ENCODE results near the gene HECA.
"Not testable (repeated sequence)": the region's sequence is repeated elsewhere in the genome, so short reads cannot be mapped to it uniquely, and the experiment has no call there.

The HECA gene

DNA sequence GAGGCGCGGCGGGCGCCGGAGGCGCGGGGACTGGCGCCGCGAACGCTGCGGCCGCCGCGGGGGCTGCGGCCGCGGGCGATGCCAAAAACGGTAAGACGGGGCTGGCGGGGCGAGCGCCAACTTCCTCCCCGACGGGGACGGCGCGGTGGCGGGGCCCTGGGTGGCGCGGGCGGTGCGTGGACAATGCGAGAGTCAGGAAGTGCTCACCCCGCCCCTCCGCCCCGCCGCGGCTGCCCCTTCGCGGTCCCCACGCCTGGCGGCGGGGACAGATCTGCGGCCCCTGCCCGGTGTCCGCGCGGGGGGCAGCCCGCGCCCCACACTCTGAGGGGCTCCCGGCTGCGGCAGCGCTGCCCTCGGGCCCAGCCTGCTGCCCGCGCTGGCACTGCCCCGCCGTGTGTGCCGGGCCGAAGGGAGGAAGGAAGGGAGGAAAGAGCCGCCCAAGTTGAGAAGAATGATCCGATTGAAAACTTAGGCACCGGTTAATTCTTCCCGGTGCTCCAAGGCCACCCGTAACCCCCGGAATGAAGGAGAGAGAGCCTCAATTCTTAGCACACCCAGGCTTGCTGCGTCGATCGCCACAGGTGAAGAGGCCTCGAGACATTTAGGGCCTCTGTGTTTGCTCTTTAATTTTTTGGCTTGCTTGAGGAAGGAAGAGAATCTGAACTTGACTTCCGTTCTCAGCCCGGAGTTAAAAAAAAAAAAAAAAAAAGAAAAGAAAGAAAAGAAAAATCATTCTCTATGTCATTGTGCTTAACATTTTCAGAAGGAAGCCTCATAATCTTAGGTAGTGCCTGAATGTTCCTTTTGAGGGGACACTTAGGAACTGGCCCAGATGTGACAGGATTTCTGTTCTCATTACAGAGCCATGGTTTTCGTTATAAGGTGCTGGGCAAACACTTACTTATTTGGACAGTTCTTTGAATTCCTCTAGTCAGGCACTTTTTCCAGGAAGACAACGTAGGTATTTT, 982 bp downstream of the HECA start:
- peak; percentile 39 for DNase-seq (ENCODE audit: low spot score)

DNA sequence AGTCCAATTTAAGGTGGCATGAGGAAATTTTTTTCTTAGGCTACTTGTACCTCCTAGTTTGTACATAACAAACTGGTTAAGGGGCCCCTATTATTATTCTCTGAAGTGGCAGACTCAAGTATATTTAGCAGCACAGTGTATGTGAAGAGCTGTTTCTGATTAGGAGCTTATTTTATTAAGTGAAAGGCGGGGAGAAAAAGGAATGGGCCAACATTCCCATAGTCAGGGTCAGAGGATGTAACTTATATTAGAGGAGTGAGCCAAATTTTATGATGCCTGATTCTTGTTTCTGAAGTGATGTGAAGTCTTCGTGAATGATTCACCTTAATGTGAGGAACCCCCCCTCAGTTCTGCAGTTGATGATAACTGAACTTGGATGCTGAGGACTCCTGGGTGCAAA, 2.8 kb downstream of the HECA start:
- no peak for DNase-seq (ENCODE audit: low spot score)

DNA sequence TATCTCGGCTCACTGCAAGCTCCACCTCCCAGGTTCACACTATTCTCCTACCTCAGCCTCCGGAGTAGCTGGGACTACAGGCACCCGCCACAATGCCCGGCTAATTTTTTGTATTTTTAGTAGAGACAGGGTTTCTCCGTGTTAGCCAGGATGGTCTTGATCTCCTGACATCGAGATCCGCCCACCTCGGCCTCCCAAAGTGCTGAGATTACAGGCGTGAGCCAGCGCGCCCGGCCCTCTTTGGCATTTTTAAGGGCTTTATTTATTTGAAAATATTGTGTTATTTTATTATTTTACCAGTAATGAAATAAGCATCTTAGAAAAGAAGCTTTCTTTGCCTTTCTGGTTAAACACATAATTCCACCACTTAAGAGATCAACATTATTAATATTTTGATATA, 6.0 kb downstream of the HECA start:
- DNase-seq (ENCODE audit: low spot score): not testable (repeated sequence)

DNA sequence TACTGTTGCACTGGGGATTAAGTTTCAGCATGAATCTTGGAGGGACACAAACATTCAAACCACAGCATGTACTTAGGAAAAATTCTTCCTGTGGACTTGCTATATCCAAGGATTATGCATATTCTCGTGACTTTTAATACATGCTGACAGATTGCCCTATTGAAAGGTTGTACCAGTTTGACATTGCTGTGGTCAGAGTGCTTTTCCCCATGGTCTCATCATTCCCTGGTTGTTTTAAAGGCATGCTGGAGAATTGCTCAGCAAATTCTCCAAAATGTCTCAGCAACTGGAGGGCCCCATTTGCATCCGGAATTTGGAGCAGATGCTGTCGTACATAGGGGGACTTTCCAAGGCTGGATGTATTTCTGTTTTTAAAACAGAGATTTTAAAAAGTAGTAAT, 7.4 kb downstream of the HECA start:
- no peak for DNase-seq (ENCODE audit: low spot score)

DNA sequence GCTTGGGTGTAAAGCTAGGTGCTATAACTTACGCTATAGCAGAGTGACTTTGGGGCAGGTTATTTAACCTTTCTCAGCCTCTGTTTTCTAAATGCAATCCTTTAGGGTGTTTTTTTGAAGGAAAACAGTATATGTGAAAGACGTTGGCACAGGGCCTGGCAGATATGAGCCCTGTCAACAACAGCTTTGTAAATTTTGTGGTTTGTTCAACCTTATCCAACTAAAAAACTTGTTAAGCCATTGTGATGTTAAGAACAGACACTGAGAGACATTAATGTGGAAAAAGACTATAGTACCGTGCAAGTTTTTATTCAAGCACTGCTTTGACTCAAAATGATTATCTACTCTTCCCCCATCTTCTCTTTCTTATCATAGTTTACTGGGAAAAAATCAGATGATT, 8.2 kb downstream of the HECA start:
- DNase-seq (ENCODE audit: low spot score): no peak

DNA sequence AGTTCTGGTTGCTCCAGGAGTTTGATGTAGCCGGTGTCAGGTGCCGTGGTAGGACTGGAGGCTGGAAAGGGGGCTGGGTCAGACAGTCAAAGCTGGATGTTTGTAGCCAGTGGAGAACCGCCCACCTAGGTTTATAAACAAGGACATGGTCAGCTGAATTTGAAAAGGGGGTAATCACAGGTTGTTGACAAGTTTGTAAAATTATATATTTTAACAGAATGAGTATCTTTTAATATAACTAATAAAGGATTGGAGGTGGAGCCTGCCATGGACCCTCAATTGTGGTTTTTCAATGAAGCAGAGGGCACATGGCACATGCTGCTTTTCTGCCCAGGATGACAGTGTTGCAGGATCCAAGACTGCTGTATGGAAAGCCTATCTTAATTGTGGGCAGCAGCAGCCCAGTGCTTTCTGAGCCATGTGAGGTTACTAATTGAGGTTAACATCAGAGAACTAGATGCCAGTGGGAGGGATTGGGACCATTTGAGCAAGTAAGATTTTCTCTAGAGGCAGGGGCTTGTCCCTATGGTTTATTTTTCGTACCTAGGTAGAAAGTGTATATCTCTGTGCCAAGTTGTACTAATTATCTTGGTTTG, 9.7 kb downstream of the HECA start:
- DNase-seq (ENCODE audit: low spot score): no peak

DNA sequence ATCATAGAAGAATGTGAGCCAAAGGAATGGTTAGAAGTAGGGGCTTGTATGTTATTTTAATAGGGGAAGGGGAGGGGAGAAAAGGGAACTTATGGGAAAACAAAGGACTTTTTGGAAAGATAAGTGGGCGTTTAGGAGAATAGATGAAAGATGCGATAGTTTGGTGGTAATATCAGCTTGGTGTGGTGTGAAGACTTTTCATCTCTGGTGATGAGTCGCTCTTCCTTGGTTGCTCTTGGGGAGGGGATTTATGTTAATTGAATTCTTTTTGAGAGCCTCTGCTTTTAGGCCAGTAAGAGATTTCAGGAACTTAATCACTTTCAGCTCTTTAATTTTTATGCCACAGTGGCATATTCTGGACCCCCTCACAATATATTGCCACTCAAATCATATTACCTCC, 10.8 kb downstream of the HECA start:
- DNase-seq (ENCODE audit: low spot score): no peak

DNA sequence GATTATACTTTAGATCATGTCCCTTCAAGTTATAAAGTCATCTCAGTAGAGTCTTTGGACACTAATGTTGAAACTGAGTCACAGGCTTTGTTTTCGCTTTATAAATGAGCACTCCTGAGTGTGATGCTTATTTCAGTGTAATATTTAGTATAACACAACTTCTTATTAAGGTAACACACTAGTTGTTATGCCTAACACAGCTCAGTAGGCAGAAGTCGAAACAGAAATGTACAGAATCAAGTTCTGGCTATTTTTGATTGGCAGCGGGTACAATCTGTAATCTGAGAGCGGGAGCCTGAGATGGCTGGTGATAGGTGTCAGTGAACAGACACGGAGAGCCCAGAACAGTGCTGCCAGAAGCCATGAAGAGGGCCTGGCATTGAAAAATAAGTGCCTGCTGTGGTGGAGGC, 11.4 kb downstream of the HECA start:
- no peak for DNase-seq (ENCODE audit: low spot score)

DNA sequence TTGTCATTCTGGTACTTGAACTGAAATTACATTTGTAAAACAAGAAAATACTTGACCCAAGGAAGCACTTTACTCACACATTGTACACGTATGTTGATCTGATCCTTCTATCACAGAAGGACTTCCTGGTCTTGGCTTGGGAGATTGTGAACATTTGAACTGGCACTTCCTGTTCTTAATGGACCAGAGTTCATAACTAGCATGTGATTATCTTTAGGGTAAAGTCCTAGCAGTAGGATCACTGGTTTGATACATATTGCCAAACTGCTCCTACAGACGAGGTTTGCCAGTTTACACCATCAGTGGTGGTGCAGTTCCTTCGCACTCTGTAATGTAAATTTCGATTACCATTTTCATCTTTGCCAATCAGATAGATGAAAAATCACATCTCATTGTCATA, 12.7 kb downstream of the HECA start:
- DNase-seq (ENCODE audit: low spot score): no peak

DNA sequence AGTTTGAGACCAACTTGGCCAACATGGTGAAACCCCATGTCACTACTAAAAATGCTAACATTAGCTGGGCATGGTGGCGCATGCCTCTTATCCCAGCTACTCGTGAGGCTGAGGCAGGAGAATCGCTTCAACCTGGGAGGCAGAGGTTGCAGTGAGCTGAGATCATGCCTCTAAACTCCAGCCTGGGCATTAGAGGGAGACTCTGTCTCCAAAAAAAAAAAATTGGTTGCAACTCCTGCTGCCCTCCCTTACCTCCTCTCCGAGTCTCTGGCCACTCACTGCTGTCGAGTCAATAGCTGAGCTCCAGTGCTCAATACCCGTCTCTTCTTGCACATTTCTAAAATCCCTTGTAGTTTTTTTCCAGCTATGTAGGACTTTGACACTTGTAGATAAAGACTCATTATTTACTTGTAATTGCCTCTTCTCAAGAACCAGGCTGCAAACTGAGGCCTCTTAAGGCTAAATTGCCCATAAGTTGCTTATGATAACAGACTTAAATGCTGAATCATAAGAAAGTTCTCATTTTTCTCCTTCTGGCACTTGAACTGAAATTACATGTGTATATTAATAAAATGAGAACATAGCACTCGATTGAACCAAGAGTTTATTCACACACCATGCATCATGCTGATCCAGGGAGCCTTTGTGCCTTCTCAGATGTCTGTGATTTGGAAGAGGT, 13.8 kb downstream of the HECA start:
- no peak for DNase-seq (ENCODE audit: low spot score)

DNA sequence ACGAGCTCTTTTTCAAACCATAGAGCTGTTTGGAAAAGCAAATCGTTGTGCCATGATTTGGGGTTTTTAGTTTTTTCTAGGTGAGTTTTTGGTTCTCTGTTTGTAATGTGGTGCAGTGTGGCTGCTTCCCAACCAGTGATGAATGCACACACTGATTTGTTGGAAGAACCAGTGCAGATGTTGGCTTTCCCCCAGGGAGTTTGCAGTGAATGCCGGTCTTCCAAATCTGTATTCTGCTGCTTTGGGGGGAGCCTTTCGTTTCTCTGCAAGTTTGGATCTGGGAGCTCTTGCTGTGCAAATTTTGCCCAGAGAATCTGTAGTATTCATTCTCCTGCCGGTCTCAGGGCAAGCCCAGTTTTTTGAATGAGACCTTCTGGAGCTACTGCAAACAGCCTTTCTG, 14.5 kb downstream of the HECA start:
- DNase-seq (ENCODE audit: low spot score): no peak

DNA sequence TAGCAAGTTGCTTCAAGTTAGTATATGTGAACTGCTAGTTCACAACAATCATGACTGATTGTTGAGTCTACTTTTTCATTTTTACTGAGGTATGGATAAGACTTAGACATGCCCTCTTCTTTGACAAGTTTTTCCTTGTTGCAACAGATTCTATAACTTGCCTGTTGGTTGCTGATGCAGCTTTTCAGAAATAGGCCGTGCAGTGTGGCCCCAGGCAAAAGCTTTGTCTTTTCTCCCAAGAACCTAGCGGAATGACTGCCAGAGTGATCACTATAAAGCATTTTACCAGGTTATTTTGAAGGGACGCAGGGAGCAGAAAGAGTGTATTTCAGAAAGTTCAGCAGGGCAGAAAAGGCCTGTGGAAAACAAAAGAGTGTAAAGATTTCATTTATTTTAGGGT, 16.0 kb downstream of the HECA start:
- no peak for DNase-seq (ENCODE audit: low spot score)

DNA sequence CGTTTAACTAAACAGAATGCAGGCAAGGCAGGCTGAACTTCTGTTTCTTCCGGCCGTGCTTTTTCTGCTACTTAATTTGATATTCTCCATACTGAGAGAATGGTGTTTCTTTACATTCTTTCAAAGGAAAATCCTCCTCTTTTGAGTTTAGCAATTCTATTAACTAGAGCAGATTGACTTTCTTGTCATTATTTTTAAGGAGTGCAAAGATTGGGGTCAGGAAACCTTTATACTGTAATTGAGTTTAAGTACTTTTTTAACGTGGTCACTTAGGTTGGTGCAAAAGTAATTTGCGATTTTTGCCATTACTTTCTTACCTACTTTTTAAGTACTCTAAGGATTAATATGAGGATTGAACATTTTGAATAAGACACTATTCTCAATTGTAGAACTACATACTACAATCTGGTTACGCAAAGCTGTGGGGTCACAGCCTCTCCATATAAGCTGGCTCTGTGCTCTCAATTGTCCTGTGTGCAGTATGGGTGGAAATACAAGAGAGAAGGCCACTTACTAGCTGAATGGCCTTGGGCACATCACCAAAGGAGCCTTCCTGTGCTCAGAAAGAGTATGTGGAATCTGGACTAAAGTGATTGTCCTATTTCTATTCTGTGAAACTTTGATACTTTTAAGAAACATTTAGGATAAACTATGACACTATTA, 16.7 kb downstream of the HECA start:
- no peak for DNase-seq (ENCODE audit: low spot score)

DNA sequence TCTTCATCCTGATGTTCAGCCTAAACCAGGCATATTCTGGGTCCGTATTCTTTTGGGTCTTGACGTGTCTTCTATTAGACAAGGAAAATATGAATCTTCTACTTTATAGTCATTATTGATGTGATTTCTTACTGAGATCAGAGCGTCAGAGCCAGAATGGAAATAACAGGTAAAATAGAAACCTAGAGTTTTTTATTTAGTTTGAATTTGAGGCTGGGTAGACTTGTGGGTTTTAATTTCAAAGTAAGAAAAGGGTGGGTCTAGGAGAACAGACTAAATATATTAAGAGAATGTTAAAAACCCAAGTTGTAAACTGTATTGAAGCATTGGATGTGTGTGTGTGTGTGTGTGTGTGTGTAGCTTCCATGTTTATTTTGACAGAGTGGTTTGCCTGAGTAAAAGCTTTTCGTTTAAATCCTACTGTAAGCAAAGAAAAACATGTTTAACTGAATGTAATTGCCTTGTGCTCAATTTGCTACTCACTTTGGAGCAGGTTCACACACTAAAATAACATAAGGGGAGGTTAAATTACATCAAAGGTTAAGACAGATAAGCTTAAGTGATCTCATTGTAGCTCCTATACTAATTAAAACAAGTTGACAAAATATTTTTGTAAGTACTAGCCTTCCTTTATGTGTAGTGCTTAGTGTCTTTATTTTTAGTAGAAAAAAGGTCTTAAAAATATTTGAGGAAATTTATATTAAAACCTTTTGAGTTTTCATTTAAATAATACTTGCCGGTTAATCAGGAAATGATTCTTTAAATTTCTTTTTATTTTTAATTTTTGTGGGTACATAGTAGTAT, 17.4 kb downstream of the HECA start:
- DNase-seq (ENCODE audit: low spot score): no peak

DNA sequence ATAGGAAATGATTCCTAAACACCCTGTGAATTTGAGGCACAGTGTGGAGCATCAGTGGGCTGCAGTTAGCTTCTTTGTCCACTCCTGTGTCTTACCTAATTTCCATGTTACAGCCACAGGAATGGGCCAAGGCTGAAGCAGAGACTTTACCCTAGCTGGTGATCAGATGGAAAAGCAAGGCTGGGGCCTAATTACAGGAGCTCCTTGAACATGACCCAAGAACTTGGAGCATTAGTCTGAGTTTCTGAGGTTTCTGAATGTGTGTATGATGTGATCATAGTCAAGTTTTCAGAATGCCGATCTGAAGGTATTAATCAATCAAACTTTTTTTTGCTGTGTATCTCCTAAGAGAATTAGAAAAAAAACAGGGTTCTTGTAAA, 18.0 kb downstream of the HECA start:
- no peak for DNase-seq (ENCODE audit: low spot score)

DNA sequence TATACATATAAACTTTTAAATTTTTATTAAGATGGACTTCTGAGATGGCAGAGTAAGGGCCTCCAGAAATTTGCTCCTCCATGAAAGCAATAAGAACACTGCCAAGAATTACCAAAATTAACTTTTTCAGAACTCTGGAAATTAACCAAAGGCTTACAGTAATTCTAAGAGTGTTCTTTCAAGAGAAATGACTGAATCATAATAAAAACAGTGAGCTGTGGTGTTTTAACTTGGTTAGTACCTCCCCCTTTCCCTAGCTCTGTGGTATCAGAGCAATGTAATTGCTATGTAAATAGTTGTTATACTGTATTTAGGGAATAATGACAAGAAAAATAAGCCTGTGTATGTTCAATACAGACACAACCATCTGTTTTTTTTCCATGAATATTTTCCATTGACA, 19.0 kb downstream of the HECA start:
- DNase-seq (ENCODE audit: low spot score): no peak

DNA sequence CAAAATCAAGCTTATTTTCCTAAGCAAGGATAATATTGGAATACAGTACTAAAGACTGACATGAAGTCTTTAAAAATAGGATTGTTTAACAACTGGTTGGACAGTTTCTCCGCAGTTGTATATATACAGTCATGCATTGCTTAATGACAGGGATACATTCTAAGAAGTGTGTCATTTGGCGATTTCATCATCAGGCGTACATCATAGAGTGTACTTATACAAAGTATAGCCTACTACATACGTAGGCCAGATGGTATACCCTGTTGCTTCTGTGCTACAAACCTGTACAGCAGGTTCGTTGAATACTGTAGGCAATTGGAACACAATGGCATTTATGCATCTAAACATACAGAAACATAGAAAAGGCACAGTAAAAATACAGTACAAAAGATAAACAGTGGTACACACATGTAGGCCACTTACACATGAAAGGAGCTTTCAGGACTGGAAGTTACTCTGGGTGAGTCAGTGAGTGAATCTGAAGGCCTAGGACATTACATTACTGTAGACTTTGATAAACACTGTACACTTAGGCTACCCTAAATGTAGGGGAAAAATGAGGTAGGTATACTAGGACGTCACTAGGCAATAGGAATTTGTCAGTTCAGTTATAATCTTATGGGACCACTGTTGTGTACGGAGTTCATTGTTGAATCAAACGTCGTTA, 20.1 kb downstream of the HECA start:
- DNase-seq (ENCODE audit: low spot score): no peak

DNA sequence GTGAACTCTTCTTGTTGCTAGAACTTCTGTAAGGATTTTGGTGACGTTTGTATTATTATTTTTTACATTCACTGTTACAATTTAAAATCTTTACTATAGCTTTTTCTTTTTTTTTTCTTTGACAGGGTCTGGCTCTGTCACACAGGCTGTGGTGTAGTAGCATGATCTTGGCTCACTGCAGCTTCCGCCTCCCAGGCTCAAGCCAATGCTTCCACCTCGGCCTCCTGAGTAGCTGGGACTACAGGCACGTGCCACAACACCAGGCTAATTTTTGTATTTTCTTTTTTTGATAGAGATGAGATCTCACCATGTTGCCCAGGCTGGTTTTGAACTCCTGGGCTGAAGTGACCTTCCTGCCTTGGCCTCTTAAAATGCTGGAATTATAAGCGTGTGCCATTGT, 21.2 kb downstream of the HECA start:
- DNase-seq (ENCODE audit: low spot score): no peak

DNA sequence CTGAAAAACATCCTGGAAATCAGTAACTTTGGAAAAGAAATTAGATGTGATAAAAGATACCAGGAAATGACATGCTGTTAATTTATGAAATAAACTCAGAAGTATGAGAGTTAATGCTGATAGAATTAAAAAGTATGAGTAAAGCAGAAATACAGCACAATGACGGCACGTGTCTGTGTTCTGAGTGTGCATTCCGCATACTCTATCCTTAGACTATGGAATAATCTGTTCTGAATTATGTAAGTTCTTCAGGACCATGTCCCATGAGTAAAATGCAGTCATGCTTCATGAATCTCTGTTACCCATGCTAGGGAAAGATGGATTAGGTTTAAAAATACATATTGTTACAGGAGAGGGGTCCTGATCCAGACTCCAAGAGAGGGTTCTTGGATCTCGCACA, 21.7 kb downstream of the HECA start:
- no peak for DNase-seq (ENCODE audit: low spot score)

DNA sequence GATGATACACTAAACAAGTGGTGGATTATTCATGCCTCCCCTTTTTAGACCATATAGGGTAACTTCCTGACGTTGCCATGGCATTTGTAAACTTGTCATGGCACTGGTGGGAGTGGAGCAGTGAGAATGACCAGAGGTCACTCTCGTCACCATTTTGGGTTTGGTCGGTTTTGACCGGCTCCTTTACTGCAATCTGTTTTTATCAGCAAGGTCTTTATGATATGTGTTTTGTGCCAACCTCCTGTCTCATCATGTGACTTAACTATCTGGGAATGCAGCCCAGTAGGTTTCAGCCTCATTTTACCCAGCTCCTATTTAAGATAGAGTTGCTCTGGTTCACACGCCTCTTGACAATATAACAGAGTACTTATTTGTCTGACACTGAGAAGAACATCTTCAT, 22.2 kb downstream of the HECA start:
- not testable (repeated sequence) for DNase-seq (ENCODE audit: low spot score)

DNA sequence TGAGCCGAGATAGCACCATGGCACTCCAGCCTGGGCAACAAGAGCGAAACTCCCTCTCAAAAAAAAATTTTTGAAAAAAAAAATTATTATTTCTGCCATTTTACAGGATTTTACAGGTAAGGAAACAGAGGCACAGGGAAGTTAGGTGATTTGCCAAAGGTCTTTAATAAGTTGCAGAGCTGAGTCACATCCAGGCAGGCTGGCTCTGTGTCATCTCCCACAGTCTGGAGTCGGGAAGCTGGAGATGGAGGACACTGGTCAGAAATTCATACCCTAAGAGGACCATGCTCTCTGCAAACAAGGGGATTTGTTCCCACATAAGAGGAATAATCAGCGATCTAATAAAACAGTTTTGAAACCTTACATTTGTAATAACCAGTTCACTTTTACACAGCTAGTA, 24.1 kb downstream of the HECA start:
- DNase-seq (ENCODE audit: low spot score): peak; percentile 49

Data from kidney tubule cell (primary cell).